Peyer's patch (tissue), 4 donors: Measurements from ENCODE around the gene ACTA1.

Experiments used
- CTCF ChIP-seq, 6 experiments: fragments of 450-650 bp in 4 of 6; fragments of 200-600 bp in 2 of 6; sonication (generic) in 1 of 6; IDR thresholded peaks; one replicate each; pipeline ENCODE4 v1.5.1; 2017 to 2019; ENCODE audit warnings: antibody characterized with exemption in 6 of 6, mild to moderate bottlenecking in 3 of 6, moderate library complexity in 1 of 6
- POLR2A ChIP-seq, 2 donors: fragments of 450-650 bp; IDR thresholded peaks; one replicate each; pipeline ENCODE4 v1.5.1; 2017; ENCODE audit warnings: antibody characterized with exemption in 2 of 2, mild to moderate bottlenecking in 2 of 2, moderate library complexity in 2 of 2

GRCh38 chr1:229397762-229398161 lies 36.1 kb downstream of the ACTA1 start:
- no peak for TF ChIP-seq CTCF (IDR thresholded peaks at IDR 0.05)
- no peak for TF ChIP-seq POLR2A (IDR thresholded peaks at IDR 0.05)
